Measurements from ENCODE around the gene KCNK1. TPM values are rescaled to one million over a fixed set of nuclear protein-coding genes. Genes with fewer than 3 reads are reported as not detected.

The KCNK1 gene
- total and polyA plus RNA-seq, 2 donors (not counting 1 experiment from before 2014, with no cell fraction given), result 0.48 to 2.6 TPM

- no peaks in the 10 kb centered on the region for H4K20me1 ChIP-seq (ENCODE audit: control insufficient read depth, extremely low read depth, insufficient read depth, low read length)
- no peak overlapping the region for H3K4me2 ChIP-seq (ENCODE audit: extremely low read depth, insufficient read depth, low read length)
- H3K27ac ChIP-seq (ENCODE audit: insufficient read depth, low read length), result no peak overlapping the region
- no peaks in the 10 kb centered on the region for H3K27me3 ChIP-seq (ENCODE audit: control insufficient read depth, insufficient read depth, low read length)
- no peak overlapping the region for H2AFZ ChIP-seq (ENCODE audit: low read length)
- TF ChIP-seq CTCF (conservative IDR thresholded peaks at IDR 0.05 in 1 of 2, IDR thresholded peaks at IDR 0.05 in 1 of 2; ENCODE audit: low read depth in 1 of 2, low read length in 2 of 2) (no peak), EZH2 (IDR thresholded peaks at IDR 0.05; ENCODE audit: low read length, missing control alignments) (no peak)
- no peaks in the 10 kb centered on the region for H3K36me3 ChIP-seq (ENCODE audit: control insufficient read depth, insufficient read depth, low read length)
- peak in 1 of 2 donors; percentile 33 for DNase-seq (ENCODE audit: low read depth in 2 of 2)
- no peak overlapping the region for H3K4me3 ChIP-seq (replicated peaks in 1 of 4; ENCODE audit: control extremely low read depth in 1 of 4, insufficient read depth in 1 of 4, low read depth in 3 of 4, low read length in 4 of 4)
- H3K9ac ChIP-seq (ENCODE audit: insufficient read depth, low read length), result no peak overlapping the region
- no peaks in the 10 kb centered on the region for H3K79me2 ChIP-seq (ENCODE audit: control insufficient read depth, insufficient read depth, low read length)
- no peaks in the 10 kb centered on the region for H3K4me1 ChIP-seq (ENCODE audit: control insufficient read depth, extremely low read depth, insufficient read depth, low read length)
- no peaks in the 10 kb centered on the region for H3K9me3 ChIP-seq (ENCODE audit: control insufficient read depth, insufficient read depth, low read depth, low read length)
Observed at GRCh38 chr1:233647073-233647472, 33.2 kb downstream of the KCNK1 start.

- Histone ChIP-seq H3K79me2 (ENCODE audit: control insufficient read depth, insufficient read depth, low read length) (no peaks in the 10 kb centered on the region), H3K27me3 (ENCODE audit: control insufficient read depth, insufficient read depth, low read length) (no peaks in the 10 kb centered on the region), H3K27ac (ENCODE audit: insufficient read depth, low read length) (no peak overlapping the region), H2AFZ (ENCODE audit: low read length) (no peak overlapping the region), H3K36me3 (ENCODE audit: control insufficient read depth, insufficient read depth, low read length) (no peaks in the 10 kb centered on the region), H4K20me1 (ENCODE audit: control insufficient read depth, extremely low read depth, insufficient read depth, low read length) (no peaks in the 10 kb centered on the region), H3K4me1 (ENCODE audit: control insufficient read depth, extremely low read depth, insufficient read depth, low read length) (no peaks in the 10 kb centered on the region), H3K9me3 (ENCODE audit: control insufficient read depth, insufficient read depth, low read depth, low read length) (no peaks in the 10 kb centered on the region), H3K4me3 (replicated peaks in 1 of 4; ENCODE audit: control extremely low read depth in 1 of 4, insufficient read depth in 1 of 4, low read depth in 3 of 4, low read length in 4 of 4) (no peak overlapping the region), H3K9ac (ENCODE audit: insufficient read depth, low read length) (no peak overlapping the region), H3K4me2 (ENCODE audit: extremely low read depth, insufficient read depth, low read length) (no peak overlapping the region)
- TF ChIP-seq EZH2 (IDR thresholded peaks at IDR 0.05; ENCODE audit: low read length, missing control alignments) (no peak), CTCF (conservative IDR thresholded peaks at IDR 0.05 in 1 of 2, IDR thresholded peaks at IDR 0.05 in 1 of 2; ENCODE audit: low read depth in 1 of 2, low read length in 2 of 2) (no peak)
- no peak for DNase-seq (ENCODE audit: low read depth in 2 of 2)
Observed at GRCh38 chr1:233647636-233648035, 33.7 kb downstream of the KCNK1 start.

GRCh38 chr1:233651061-233651460, 37.2 kb downstream of the KCNK1 start:
- no peaks in the 10 kb centered on the region for H4K20me1 ChIP-seq (ENCODE audit: control insufficient read depth, extremely low read depth, insufficient read depth, low read length)
- H3K27ac ChIP-seq (ENCODE audit: insufficient read depth, low read length), result no peak overlapping the region
- no peak overlapping the region for H3K4me2 ChIP-seq (ENCODE audit: extremely low read depth, insufficient read depth, low read length)
- TF ChIP-seq EZH2 (IDR thresholded peaks at IDR 0.05; ENCODE audit: low read length, missing control alignments) (no peak), CTCF (conservative IDR thresholded peaks at IDR 0.05 in 1 of 2, IDR thresholded peaks at IDR 0.05 in 1 of 2; ENCODE audit: low read depth in 1 of 2, low read length in 2 of 2) (no peak)
- no peak overlapping the region for H3K9ac ChIP-seq (ENCODE audit: insufficient read depth, low read length)
- no peaks in the 10 kb centered on the region for H3K36me3 ChIP-seq (ENCODE audit: control insufficient read depth, insufficient read depth, low read length)
- no peak for DNase-seq (ENCODE audit: low read depth in 2 of 2)
- H3K4me1 ChIP-seq (ENCODE audit: control insufficient read depth, extremely low read depth, insufficient read depth, low read length), result no peaks in the 10 kb centered on the region
- H3K27me3 ChIP-seq (ENCODE audit: control insufficient read depth, insufficient read depth, low read length), result no peaks in the 10 kb centered on the region
- H3K79me2 ChIP-seq (ENCODE audit: control insufficient read depth, insufficient read depth, low read length), result no peaks in the 10 kb centered on the region
- H3K4me3 ChIP-seq (replicated peaks in 1 of 4; ENCODE audit: control extremely low read depth in 1 of 4, insufficient read depth in 1 of 4, low read depth in 3 of 4, low read length in 4 of 4), result no peak overlapping the region
- no peaks in the 10 kb centered on the region for H3K9me3 ChIP-seq (ENCODE audit: control insufficient read depth, insufficient read depth, low read depth, low read length)
- no peak overlapping the region for H2AFZ ChIP-seq (ENCODE audit: low read length)

Data from fibroblast of lung (primary cell).